T47D (cell line): ENCODE results near the gene CD40.

ENCODE experiments used
- DNase-seq, 2 experiments: peaks; one replicate each; pipeline versions ENCODE4 v3.0.0 to v3.0.0-alpha.2; 2011 to 2012; ENCODE audit warnings: low read depth in 1 of 2, low spot score in 1 of 2
- JUND ChIP-seq: IDR thresholded peaks from 2 replicates; pipeline ENCODE4 v1.6.1; 2012; ENCODE audit warnings: low read depth
- in situ Hi-C: cut with HindIII; loops from 2 replicates; pipeline ENCODE4 v1.10.0; 2016; ENCODE audit warnings: low sequenced_read_pairs, low pct_unique_long_range_greater_than_20kb

CD40 gene

GRCh38 chr20:46177768-46178167 lies 59.7 kb downstream of the CD40 start:
- TF ChIP-seq JUND: no peak
- DNase-seq: no peak
- in situ Hi-C loops: no loop called here

GRCh38 chr20:46178891-46179290 lies 60.8 kb downstream of the CD40 start:
- in situ Hi-C loops: no loop called here
- no peak for TF ChIP-seq JUND
- no peak for DNase-seq
